HepG2 (cell line): Measurements from ENCODE around the gene LTBR. TPM values are rescaled to one million over a fixed set of nuclear protein-coding genes. Genes with fewer than 3 reads are reported as not detected.
A peak's percentile ranks its signal among the peaks of the same experiment; 100 is the strongest.

Experiments used
- ELF3 ChIP-seq: IDR thresholded peaks from 2 replicates; pipeline ENCODE4 v1.6.1; 2016; ENCODE audit warnings: missing genetic modification reagents, missing compliant biosample characterization
- ESRRA ChIP-seq: sonication (generic); formaldehyde crosslinking; IDR thresholded peaks from 2 replicates; pipeline ENCODE4 v1.5.1; 2020; ENCODE audit warnings: mild to moderate bottlenecking, low read depth, missing genetic modification reagents
- KAT8 ChIP-seq: IDR thresholded peaks from 2 replicates; pipeline ENCODE4 v1.6.1; 2016; ENCODE audit warnings: missing genetic modification reagents, missing compliant biosample characterization
- KLF13 ChIP-seq: sonication (generic); formaldehyde crosslinking; IDR thresholded peaks from 2 replicates; pipeline ENCODE4 v1.4.0; 2020; ENCODE audit warnings: mild to moderate bottlenecking, missing genetic modification reagents
- KLF15 ChIP-seq: sonication (generic); formaldehyde crosslinking; IDR thresholded peaks from 2 replicates; pipeline ENCODE4 v1.8.1; 2023; ENCODE audit warnings: borderline replicate concordance, mild to moderate bottlenecking, inconsistent platforms, missing genetic modification reagents, mixed read lengths
- MBD4 ChIP-seq: IDR thresholded peaks from 2 replicates; pipeline ENCODE4 v1.6.1; 2012; ENCODE audit warnings: low read length, inconsistent platforms, borderline replicate concordance
- REXO4 ChIP-seq: sonication (generic); formaldehyde crosslinking; IDR thresholded peaks from 2 replicates; pipeline ENCODE4 v1.8.0; 2022; ENCODE audit warnings: missing genetic modification reagents, mild to moderate bottlenecking, borderline replicate concordance
- SOX13 ChIP-seq, 3 experiments: fragments of 450-650 bp in 1 of 3; sonication (generic) in 1 of 3; formaldehyde crosslinking in 1 of 3; IDR thresholded peaks in 2 of 3; conservative IDR thresholded peaks in 1 of 3; 2 replicates each; pipeline versions ENCODE4 v1.5.0 to v1.6.1; 2016 to 2020; ENCODE audit warnings: antibody characterized with exemption in 1 of 3, mild to moderate bottlenecking in 1 of 3, missing compliant biosample characterization in 1 of 3, missing genetic modification reagents in 1 of 3, moderate library complexity in 1 of 3
- TBX2 ChIP-seq: sonication (generic); formaldehyde crosslinking; IDR thresholded peaks from 2 replicates; pipeline ENCODE4 v1.5.0; 2020; ENCODE audit warnings: missing genetic modification reagents, mild to moderate bottlenecking, borderline replicate concordance
- ZBTB20 ChIP-seq: sonication (generic); formaldehyde crosslinking; IDR thresholded peaks from 2 replicates; pipeline ENCODE4 v1.8.1; 2023; ENCODE audit warnings: missing genetic modification reagents, low read depth, mild to moderate bottlenecking, borderline replicate concordance
- ZBTB4 ChIP-seq: sonication (generic); formaldehyde crosslinking; IDR thresholded peaks from 2 replicates; pipeline ENCODE4 v1.4.0; 2020; ENCODE audit warnings: missing genetic modification reagents, mild to moderate bottlenecking, borderline replicate concordance
- ZBTB43 ChIP-seq: sonication (generic); formaldehyde crosslinking; conservative IDR thresholded peaks from 2 replicates; pipeline ENCODE4 v1.4.0; 2020; ENCODE audit warnings: missing genetic modification reagents
- ZBTB7B ChIP-seq: sonication (generic); formaldehyde crosslinking; IDR thresholded peaks from 2 replicates; pipeline ENCODE4 v1.4.0; 2020; ENCODE audit warnings: missing genetic modification reagents
- ZFYVE20 ChIP-seq: sonication (generic); formaldehyde crosslinking; IDR thresholded peaks from 2 replicates; pipeline ENCODE4 v1.8.0; 2023; ENCODE audit warnings: low read depth, mild to moderate bottlenecking, moderate library complexity, missing genetic modification reagents, borderline replicate concordance
- ZNF121 ChIP-seq: sonication (generic); formaldehyde crosslinking; IDR thresholded peaks from 2 replicates; pipeline ENCODE4 v1.5.0; 2020; ENCODE audit warnings: mild to moderate bottlenecking, missing genetic modification reagents
- ZNF256 ChIP-seq: sonication (generic); formaldehyde crosslinking; conservative IDR thresholded peaks from 2 replicates; pipeline ENCODE4 v1.4.0; 2020; ENCODE audit warnings: missing genetic modification reagents
- ZNF331 ChIP-seq: sonication (generic); formaldehyde crosslinking; IDR thresholded peaks from 2 replicates; pipeline ENCODE4 v1.4.0; 2020; ENCODE audit warnings: missing genetic modification reagents
- ZNF431 ChIP-seq: sonication (generic); formaldehyde crosslinking; IDR thresholded peaks from 2 replicates; pipeline ENCODE4 v1.9.0; 2022; ENCODE audit warnings: missing genetic modification reagents, low read depth, mild to moderate bottlenecking, borderline replicate concordance
- ZNF780A ChIP-seq: sonication (generic); formaldehyde crosslinking; IDR thresholded peaks from 2 replicates; pipeline ENCODE4 v1.8.0; 2022; ENCODE audit warnings: mild to moderate bottlenecking, missing genetic modification reagents, moderate library complexity
- ZNF83 ChIP-seq: sonication (generic); formaldehyde crosslinking; IDR thresholded peaks from 2 replicates; pipeline ENCODE4 v1.4.0; 2020; ENCODE audit warnings: missing genetic modification reagents, mild to moderate bottlenecking, borderline replicate concordance
- ZUFSP ChIP-seq: sonication (generic); formaldehyde crosslinking; IDR thresholded peaks from 2 replicates; pipeline ENCODE4 v1.9.0; 2021; ENCODE audit warnings: missing genetic modification reagents, mild to moderate bottlenecking, borderline replicate concordance
- polyA plus RNA-seq, 8 experiments: library from polyadenylated mRNA; depleted of rRNA in 3 of 8; stranded (reverse) in 7 of 8; unstranded in 1 of 8; fragments of >200 nt; fragmentation: Illumina TruSeq in 4 of 8; extraction: Trizol in 4 of 8; gene quantifications; 2 replicates each; pipeline versions ENCODE4 v1.2.1 to v1.2.3, GENCODE V29; 2011 to 2016; ENCODE audit warnings: low read depth in 4 of 8, missing spikeins in 1 of 8, mixed read lengths in 1 of 8; ENCODE audit not compliant: insufficient read depth in 1 of 8
- total RNA-seq, 5 experiments: library from RNA; depleted of rRNA; stranded (reverse); fragments of >200 nt; fragmentation: Illumina TruSeq; extraction: Trizol; gene quantifications; 2 replicates each; pipeline ENCODE4 v1.2.3, GENCODE V29; 2016; ENCODE audit warnings: low read depth in 1 of 5

LTBR gene
- total and polyA plus RNA-seq, 2 of the 13 experiments (the other 11 are each of a cell fraction or from before 2014, with no cell fraction given), result 31.4 to 34.8 TPM

GRCh38 chr12:6372403-6373003, 11.5 kb upstream of the LTBR start (continued):
- TF ChIP-seq TBX2 (CRISPR knock-in tag), result peak; percentile 81
- TF ChIP-seq ZNF121, result no peak
- TF ChIP-seq KLF13, result no peak
- TF ChIP-seq ZFYVE20 (CRISPR knock-in tag), result no peak
- TF ChIP-seq ZNF431, result no peak
- TF ChIP-seq MBD4, result no peak
- TF ChIP-seq REXO4 (CRISPR knock-in tag), result no peak
- no peak for TF ChIP-seq ZNF83 (CRISPR knock-in tag)
- no peak for TF ChIP-seq ZBTB4 (CRISPR knock-in tag)
- no peak for TF ChIP-seq ZNF256 (CRISPR knock-in tag)
- peak; percentile 93 for TF ChIP-seq ELF3 (CRISPR knock-in tag)
- TF ChIP-seq ZBTB7B, result peak; percentile 86; the same call in 1 of the 2 replicates
- TF ChIP-seq KAT8 (CRISPR knock-in tag), result 0 out of 2 replicates have a peak, but pooled peaks have one; percentile 43
- TF ChIP-seq ZBTB43 (CRISPR knock-in tag), result 0 out of 2 replicates have a peak, but pooled peaks have one; percentile 39
- TF ChIP-seq ZBTB20, result peak; percentile 53; the same call in 1 of the 2 replicates
- no peak for TF ChIP-seq ESRRA (CRISPR knock-in tag)
- no peak; the same call in 1 of the 2 replicates for TF ChIP-seq SOX13 (IDR thresholded peaks at IDR 0.05)
- peak in 1 of 2 experiments; percentile 62; a peak in 2 of 4 replicates for TF ChIP-seq SOX13 (CRISPR knock-in tag; conservative IDR thresholded peaks at IDR 0.05 in 1 of 2, IDR thresholded peaks at IDR 0.05 in 1 of 2)
- TF ChIP-seq ZNF780A (CRISPR knock-in tag), result no peak
- TF ChIP-seq ZNF331 (CRISPR knock-in tag), result 0 out of 2 replicates have a peak, but pooled peaks have one; percentile 34
- TF ChIP-seq KLF15 (CRISPR knock-in tag), result no peak; the same call in 1 of the 2 replicates
- no peak for TF ChIP-seq ZUFSP (CRISPR knock-in tag)
